Neural cell (in vitro differentiated cells): ENCODE results near the gene TMEM92. TPM values are rescaled to one million over a fixed set of nuclear protein-coding genes. Genes with fewer than 3 reads are reported as not detected.

Experiments
- H2AFZ ChIP-seq: fragments of 200-600, 300-800 bp; sonication (generic), shearing (Covaris generic); 2 replicates; pipeline ENCODE4 v1.6.0; 2014; ENCODE audit warnings: low read depth, mild to moderate bottlenecking, antibody characterized with exemption, low read length, moderate library complexity
- H3F3A ChIP-seq: fragments of 200-600 bp; shearing (Covaris generic); 2 replicates; pipeline ENCODE4 v1.6.1; 2016; ENCODE audit warnings: mild to moderate bottlenecking, moderate library complexity, mixed read lengths, antibody characterized with exemption, low read length; ENCODE audit not compliant: insufficient read depth, poor library complexity, severe bottlenecking
- H3K27ac ChIP-seq: fragments of 200-600, 300-800 bp; sonication (generic), shearing (Covaris generic); 2 replicates; pipeline ENCODE4 v1.5.1; 2014; ENCODE audit warnings: mild to moderate bottlenecking, low read length, moderate library complexity
- H3K27me3 ChIP-seq: fragments of 300-800, 200-600 bp; sonication (generic), shearing (Covaris generic); 2 replicates; pipeline ENCODE4 v1.6.0; 2014; ENCODE audit warnings: mild to moderate bottlenecking, low read depth, low read length, moderate library complexity; ENCODE audit not compliant: insufficient read depth
- H3K36me3 ChIP-seq: fragments of 300-800, 200-600 bp; sonication (generic), shearing (Covaris generic); 2 replicates; pipeline ENCODE4 v1.5.1; 2014; ENCODE audit warnings: mild to moderate bottlenecking, antibody characterized with exemption, low read length, moderate library complexity; ENCODE audit not compliant: insufficient read depth
- H3K4me2 ChIP-seq: fragments of 300-800, 200-600 bp; sonication (generic), shearing (Covaris generic); 2 replicates; pipeline ENCODE4 v1.6.0; 2014; ENCODE audit warnings: mild to moderate bottlenecking, low read length
- H3K4me3 ChIP-seq: fragments of 300-800, 200-600 bp; sonication (generic), shearing (Covaris generic); 2 replicates; pipeline ENCODE4 v1.5.1; 2014; ENCODE audit warnings: mild to moderate bottlenecking, low read length, moderate library complexity
- H3K79me2 ChIP-seq: fragments of 200-600 bp; shearing (Covaris generic); replicated peaks from 2 replicates; pipeline ENCODE4 v1.6.0; 2014; ENCODE audit warnings: mild to moderate bottlenecking, low read length, moderate library complexity; ENCODE audit not compliant: insufficient read depth
- H3K9ac ChIP-seq: fragments of 300-800, 200-600 bp; sonication (generic), shearing (Covaris generic); 2 replicates; pipeline ENCODE4 v1.6.1; 2016; ENCODE audit warnings: mild to moderate bottlenecking, low read length, mixed read lengths
- H3K9me2 ChIP-seq: fragments of 200-600 bp; shearing (Covaris generic); 2 replicates; pipeline ENCODE4 v1.6.1; 2016; ENCODE audit warnings: mild to moderate bottlenecking, low read length, mixed read lengths; ENCODE audit not compliant: insufficient read depth
- H3K9me3 ChIP-seq: fragments of 200-600, 300-800 bp; sonication (generic), shearing (Covaris generic); 2 replicates; pipeline ENCODE4 v1.6.1; 2016; ENCODE audit warnings: mild to moderate bottlenecking, mixed run types, low read length, moderate library complexity, mixed read lengths
- H4K20me1 ChIP-seq: fragments of 200-600 bp; shearing (Covaris generic); 2 replicates; pipeline ENCODE4 v1.6.1; 2016; ENCODE audit warnings: mild to moderate bottlenecking, mixed run types; ENCODE audit not compliant: insufficient read depth
- EP300 ChIP-seq: fragments of 450-650 bp; conservative IDR thresholded peaks from 2 replicates; pipeline ENCODE4 v1.6.1; 2014; ENCODE audit warnings: antibody characterized with exemption, mild to moderate bottlenecking, moderate library complexity; ENCODE audit not compliant: poor library complexity, severe bottlenecking
- EZH2 ChIP-seq: fragments of 200-600, 300-800 bp; shearing (Covaris generic), sonication (generic); IDR thresholded peaks from 2 replicates; pipeline ENCODE4 v1.6.1; 2014; ENCODE audit warnings: antibody characterized with exemption, low read length, borderline replicate concordance, mild to moderate bottlenecking; ENCODE audit not compliant: insufficient read depth, poor library complexity, severe bottlenecking
- MXI1 ChIP-seq: fragments of 450-650 bp; conservative IDR thresholded peaks from 2 replicates; pipeline ENCODE4 v1.6.1; 2014; ENCODE audit warnings: antibody characterized with exemption, mild to moderate bottlenecking; ENCODE audit not compliant: poor library complexity, severe bottlenecking
- POLR2AphosphoS5 ChIP-seq: IDR thresholded peaks from 2 replicates; pipeline ENCODE4 v1.6.1; 2012
- RAD21 ChIP-seq: fragments of 450-650 bp; conservative IDR thresholded peaks from 2 replicates; pipeline ENCODE4 v1.6.1; 2014; ENCODE audit warnings: antibody characterized with exemption, mild to moderate bottlenecking, moderate library complexity
- SMC3 ChIP-seq: fragments of 450-650 bp; conservative IDR thresholded peaks from 2 replicates; pipeline ENCODE4 v1.6.1; 2014; ENCODE audit warnings: antibody characterized with exemption, mild to moderate bottlenecking, moderate library complexity; ENCODE audit not compliant: poor library complexity
- TAF1 ChIP-seq: IDR thresholded peaks from 2 replicates; pipeline ENCODE4 v1.6.1; 2012; ENCODE audit warnings: low read depth
- polyA plus RNA-seq: library from polyadenylated mRNA; depleted of rRNA; stranded (reverse); fragments of >200 nt; gene quantifications from 2 replicates; pipeline ENCODE4 v1.2.3, GENCODE V29; 2014
- TF ChIP-seq, protein P1 (sequence below): fragments of 450-650 bp; IDR thresholded peaks from 2 replicates; pipeline ENCODE4 v1.5.1; 2014; ENCODE audit warnings: antibody characterized with exemption, mild to moderate bottlenecking, moderate library complexity; ENCODE audit not compliant: poor library complexity, severe bottlenecking
- TF ChIP-seq, protein P2 (sequence below): IDR thresholded peaks from 2 replicates; pipeline ENCODE4 v1.6.1; 2012; ENCODE audit warnings: borderline replicate concordance

The TMEM92 gene
- polyA plus RNA-seq, 1 donor from 2014 or later: not detected

- Histone ChIP-seq H3K27ac (no peak overlapping the region), H3K9ac (no peak overlapping the region), H3K36me3 (no peaks in the 10 kb centered on the region)
Observed at GRCh38 chr17:50266384-50267073, 7.7 kb upstream of the TMEM92 start.

DNA sequence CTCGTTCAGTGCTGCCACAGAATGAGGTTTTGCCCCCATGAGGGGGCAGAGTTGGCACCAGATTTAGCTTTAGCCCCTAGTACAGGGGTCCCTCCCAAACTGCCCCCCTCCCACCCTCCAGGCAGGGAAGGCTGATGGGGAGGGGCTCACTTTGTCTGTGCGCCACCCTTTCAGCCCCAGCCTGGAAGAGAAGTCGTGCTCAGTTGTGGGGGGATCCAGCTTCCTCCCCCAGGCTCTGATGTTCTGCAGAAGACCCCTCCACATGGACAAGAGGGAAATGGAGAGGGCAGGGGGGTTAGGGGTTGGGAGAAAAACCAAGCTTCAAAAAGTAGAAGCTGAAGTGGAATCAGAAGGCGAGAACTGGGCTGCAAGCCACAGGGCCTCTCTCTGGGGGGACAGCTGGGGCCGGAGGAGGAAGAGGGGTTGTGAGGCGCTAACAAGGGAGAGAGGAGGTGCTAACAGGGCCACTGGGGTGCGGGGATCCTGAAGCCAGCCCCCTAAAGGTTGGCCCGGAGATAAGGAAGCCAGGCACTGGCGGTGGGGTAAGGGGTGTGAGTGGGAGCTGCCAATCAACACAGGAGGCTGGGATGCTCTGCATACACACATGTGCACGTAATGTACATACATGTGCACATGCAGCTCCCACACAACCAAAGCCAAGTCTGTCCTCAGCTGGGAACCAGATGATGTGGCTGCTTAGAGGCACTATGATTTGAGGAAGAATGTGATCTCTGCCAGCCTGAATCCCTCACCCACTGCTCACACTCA, 7.0 kb upstream of the TMEM92 start:
- Histone ChIP-seq H3K4me3 (no peak overlapping the region), H4K20me1 (no peaks in the 10 kb centered on the region), H3K9me2 (no peaks in the 10 kb centered on the region), H3K4me2 (no peak overlapping the region), H3F3A (no peaks in the 10 kb centered on the region), H3K27me3 (no peaks in the 10 kb centered on the region), H3K9ac (no peak overlapping the region), H2AFZ (no peak overlapping the region), H3K79me2 (no peaks in the 10 kb centered on the region), H3K36me3 (no peaks in the 10 kb centered on the region), H3K9me3 (no peaks in the 10 kb centered on the region), H3K27ac (no peak overlapping the region)
- TF ChIP-seq EP300 (no peak), EZH2 (no peak), MXI1 (no peak), SMC3 (no peak), TAF1 (no peak)
- TF ChIP-seq, protein P1, sequence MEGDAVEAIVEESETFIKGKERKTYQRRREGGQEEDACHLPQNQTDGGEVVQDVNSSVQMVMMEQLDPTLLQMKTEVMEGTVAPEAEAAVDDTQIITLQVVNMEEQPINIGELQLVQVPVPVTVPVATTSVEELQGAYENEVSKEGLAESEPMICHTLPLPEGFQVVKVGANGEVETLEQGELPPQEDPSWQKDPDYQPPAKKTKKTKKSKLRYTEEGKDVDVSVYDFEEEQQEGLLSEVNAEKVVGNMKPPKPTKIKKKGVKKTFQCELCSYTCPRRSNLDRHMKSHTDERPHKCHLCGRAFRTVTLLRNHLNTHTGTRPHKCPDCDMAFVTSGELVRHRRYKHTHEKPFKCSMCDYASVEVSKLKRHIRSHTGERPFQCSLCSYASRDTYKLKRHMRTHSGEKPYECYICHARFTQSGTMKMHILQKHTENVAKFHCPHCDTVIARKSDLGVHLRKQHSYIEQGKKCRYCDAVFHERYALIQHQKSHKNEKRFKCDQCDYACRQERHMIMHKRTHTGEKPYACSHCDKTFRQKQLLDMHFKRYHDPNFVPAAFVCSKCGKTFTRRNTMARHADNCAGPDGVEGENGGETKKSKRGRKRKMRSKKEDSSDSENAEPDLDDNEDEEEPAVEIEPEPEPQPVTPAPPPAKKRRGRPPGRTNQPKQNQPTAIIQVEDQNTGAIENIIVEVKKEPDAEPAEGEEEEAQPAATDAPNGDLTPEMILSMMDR: no peak
- TF ChIP-seq, protein P2, sequence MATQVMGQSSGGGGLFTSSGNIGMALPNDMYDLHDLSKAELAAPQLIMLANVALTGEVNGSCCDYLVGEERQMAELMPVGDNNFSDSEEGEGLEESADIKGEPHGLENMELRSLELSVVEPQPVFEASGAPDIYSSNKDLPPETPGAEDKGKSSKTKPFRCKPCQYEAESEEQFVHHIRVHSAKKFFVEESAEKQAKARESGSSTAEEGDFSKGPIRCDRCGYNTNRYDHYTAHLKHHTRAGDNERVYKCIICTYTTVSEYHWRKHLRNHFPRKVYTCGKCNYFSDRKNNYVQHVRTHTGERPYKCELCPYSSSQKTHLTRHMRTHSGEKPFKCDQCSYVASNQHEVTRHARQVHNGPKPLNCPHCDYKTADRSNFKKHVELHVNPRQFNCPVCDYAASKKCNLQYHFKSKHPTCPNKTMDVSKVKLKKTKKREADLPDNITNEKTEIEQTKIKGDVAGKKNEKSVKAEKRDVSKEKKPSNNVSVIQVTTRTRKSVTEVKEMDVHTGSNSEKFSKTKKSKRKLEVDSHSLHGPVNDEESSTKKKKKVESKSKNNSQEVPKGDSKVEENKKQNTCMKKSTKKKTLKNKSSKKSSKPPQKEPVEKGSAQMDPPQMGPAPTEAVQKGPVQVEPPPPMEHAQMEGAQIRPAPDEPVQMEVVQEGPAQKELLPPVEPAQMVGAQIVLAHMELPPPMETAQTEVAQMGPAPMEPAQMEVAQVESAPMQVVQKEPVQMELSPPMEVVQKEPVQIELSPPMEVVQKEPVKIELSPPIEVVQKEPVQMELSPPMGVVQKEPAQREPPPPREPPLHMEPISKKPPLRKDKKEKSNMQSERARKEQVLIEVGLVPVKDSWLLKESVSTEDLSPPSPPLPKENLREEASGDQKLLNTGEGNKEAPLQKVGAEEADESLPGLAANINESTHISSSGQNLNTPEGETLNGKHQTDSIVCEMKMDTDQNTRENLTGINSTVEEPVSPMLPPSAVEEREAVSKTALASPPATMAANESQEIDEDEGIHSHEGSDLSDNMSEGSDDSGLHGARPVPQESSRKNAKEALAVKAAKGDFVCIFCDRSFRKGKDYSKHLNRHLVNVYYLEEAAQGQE: no peak

More at GRCh38 chr17:50266384-50267073, 7.7 kb upstream of the TMEM92 start:
- no peaks in the 10 kb centered on the region for H4K20me1 ChIP-seq
- H3K79me2 ChIP-seq: no peaks in the 10 kb centered on the region
- TF ChIP-seq EZH2: no peak
- no peak for TF ChIP-seq MXI1
- TF ChIP-seq, protein P1: no peak
- TF ChIP-seq, protein P2: no peak
- no peak for TF ChIP-seq RAD21
- no peak for TF ChIP-seq POLR2AphosphoS5
- TF ChIP-seq SMC3: no peak
- no peak for TF ChIP-seq TAF1
- TF ChIP-seq EP300: no peak
- H3K4me2 ChIP-seq: no peak overlapping the region
- H3K27me3 ChIP-seq: no peaks in the 10 kb centered on the region
- no peaks in the 10 kb centered on the region for H3K9me2 ChIP-seq
- no peaks in the 10 kb centered on the region for H3F3A ChIP-seq
- no peak overlapping the region for H2AFZ ChIP-seq
- no peak overlapping the region for H3K4me3 ChIP-seq
- no peaks in the 10 kb centered on the region for H3K9me3 ChIP-seq
